CD4-positive, alpha-beta T cell treated with Interleukin-21 for 1 hour (primary cell): ENCODE data around the gene MINDY1.

Experiments used
- DNase-seq: peaks from one replicate; pipeline ENCODE4 v3.0.0-alpha.2; 2020

The MINDY1 gene

DNA sequence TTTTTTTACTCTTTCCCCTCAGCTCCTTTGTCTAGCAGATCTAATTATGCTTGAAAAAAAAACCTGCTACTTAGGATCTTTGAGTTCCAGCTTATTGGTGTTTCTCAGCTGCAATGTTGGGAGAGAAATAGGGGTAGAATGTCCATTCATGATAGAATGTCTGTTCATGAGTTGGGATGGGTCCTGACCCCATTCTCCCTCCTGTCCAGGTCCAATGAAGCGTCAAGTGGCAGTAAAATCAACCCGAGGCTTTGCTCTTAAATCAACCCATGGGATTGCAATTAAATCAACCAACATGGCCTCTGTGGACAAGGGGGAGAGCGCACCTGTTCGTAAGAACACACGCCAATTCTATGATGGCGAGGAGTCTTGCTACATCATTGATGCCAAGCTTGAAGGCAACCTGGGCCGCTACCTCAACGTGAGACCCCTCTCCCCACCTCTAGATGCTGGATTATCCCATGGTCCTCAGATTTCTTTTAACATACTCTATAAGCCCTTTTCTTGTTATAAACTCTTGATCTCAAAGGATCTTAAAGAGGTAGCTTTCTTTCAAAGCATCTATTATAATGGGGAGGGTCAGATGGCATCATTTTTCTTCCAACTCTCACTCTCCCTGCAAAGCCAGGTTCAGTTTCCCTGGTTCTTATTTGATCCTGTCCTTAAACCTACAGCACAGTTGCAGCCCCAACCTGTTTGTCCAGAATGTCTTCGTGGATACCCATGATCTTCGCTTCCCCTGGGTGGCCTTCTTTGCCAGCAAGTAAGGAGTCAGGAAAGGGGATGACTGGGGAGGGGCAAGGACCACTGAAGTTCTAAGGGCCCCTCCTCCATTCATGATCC lies 43.2 kb downstream of the MINDY1 start:
- no peak for DNase-seq

DNA sequence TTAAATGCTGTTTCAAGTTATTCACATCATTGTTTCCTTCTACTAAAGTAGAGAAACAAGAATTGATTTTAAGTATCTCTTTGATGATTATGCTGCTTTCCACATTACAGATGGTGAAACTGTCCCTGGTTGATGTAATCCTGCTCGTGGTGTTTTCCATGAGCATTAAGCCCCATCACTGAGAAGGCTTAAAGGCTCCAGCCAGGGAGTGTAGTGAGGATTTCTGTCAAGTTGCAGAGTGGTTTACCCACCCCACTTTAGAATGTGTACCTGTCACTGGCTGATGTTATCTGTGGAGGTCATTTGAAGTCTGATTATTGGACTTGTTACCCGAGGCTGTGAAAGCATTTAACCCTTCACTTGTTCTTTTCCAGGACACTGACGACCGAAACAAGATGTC lies 44.9 kb downstream of the MINDY1 start:
- DNase-seq, result no peak

DNA sequence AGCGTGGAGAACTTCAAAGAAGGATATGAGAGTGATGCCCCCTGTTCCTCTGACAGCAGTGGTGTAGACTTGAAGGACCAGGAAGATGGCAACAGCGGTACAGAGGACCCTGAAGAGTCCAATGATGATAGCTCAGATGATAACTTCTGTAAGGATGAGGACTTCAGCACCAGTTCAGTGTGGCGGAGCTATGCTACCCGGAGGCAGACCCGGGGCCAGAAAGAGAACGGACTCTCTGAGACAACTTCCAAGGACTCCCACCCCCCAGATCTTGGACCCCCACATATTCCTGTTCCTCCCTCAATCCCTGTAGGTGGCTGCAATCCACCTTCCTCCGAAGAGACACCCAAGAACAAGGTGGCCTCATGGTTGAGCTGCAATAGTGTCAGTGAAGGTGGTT lies 46.1 kb downstream of the MINDY1 start:
- no peak for DNase-seq

DNA sequence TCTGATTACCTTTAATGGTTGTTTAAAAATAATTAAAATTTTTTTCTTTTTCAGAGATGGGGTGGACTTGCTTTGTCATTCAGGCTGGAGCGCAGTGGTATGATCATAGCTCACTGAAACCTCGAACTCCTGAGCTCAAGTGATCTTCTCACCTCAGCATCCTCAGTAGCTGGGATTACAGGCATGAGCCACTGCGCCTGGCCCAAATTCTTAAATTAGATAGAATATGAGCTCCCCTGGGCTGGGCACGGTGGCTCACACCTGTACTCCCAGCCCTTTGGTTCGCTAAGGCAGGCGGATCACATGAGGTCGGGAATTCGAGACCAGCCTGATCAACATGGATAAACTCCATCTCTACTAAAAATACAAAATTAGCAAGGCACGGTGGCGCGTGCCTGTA lies 49.0 kb downstream of the MINDY1 start:
- DNase-seq, result no peak

DNA sequence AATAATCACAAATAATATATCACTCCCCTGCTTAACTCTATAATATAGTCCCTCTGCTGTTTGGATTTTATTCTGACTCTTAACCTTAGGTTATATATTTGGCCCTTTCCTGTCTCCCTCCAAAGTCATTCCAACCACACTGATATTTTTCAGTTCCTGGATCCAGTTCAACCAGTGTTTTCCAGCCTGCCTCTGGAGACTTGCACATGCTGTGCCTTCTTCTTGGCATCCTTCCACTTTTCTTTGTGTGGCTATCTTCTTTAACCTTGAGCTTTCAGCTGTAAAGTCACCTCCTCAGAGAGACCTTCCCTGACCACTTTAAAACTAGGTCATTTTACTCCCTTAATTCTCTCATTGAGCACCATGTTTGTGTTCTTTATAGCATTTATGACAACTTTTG lies 51.4 kb downstream of the MINDY1 start:
- DNase-seq, result no peak

DNA sequence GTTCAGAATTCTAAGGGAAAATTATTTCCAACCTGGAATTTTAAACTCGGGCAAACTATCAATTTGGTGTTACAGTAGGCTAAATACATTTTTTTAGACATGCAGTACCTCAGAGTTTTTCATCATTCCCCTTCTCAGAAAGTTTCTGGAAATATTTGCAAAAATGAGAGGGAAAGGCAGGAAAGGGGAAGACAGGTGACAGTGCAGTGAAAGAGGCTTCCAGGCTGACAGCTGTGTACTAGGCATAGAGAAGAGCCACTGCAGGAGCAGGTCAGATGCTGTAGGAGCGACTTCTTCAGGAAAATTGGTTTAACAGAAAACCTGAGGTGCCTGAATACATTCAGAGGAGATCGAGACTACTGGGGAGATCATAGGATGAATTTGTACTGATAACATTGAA lies 52.0 kb downstream of the MINDY1 start:
- DNase-seq, result no peak
